OCI-LY7 (cell line): ENCODE measurements around the gene USP31. TPM values are rescaled to one million over a fixed set of nuclear protein-coding genes. Genes with fewer than 3 reads are reported as not detected.

Experiments used
- BruUV-seq: library from RNA; stranded (reverse); fragments of 400-500 nt; replicated peaks from 2 replicates; lab custom pipeline; 2021; lab: Mats Ljungman, UMichigan
- CTCF ChIA-PET: fragments of 300-600 bp; sonication (Branson Sonifier 250); formaldehyde crosslinking; loops from one replicate; lab custom pipeline; 2022; ENCODE audit warnings: antibody characterized with exemption; ENCODE audit not compliant: unreplicated experiment; lab: Charles Lee
- POLR2A ChIA-PET: fragments of 300-600 bp; sonication (Branson Sonifier 250); formaldehyde crosslinking; loops from one replicate; lab custom pipeline; 2022; ENCODE audit warnings: antibody characterized with exemption; lab: Charles Lee
- DNase-seq: peaks from one replicate; pipeline ENCODE4 v3.0.0-alpha.2; 2015; ENCODE audit warnings: low spot score
- H2AFZ ChIP-seq: fragments of 200-600 bp; sonication (generic), shearing (Covaris generic); 2 replicates; pipeline ENCODE4 v1.6.1; 2014; ENCODE audit warnings: mild to moderate bottlenecking, antibody characterized with exemption, low read length, moderate library complexity
- H3K27ac ChIP-seq: fragments of 200-600 bp; sonication (generic); 2 replicates; pipeline ENCODE4 v1.5.1; 2014; ENCODE audit warnings: mixed run types, low read depth, mild to moderate bottlenecking, moderate library complexity, low read length, inconsistent platforms; ENCODE audit not compliant: poor library complexity, severe bottlenecking
- H3K36me3 ChIP-seq: fragments of 200-600 bp; sonication (generic); 2 replicates; pipeline ENCODE4 v1.6.1; 2014; ENCODE audit warnings: mild to moderate bottlenecking, antibody characterized with exemption, low read length, moderate library complexity, mixed read lengths; ENCODE audit not compliant: insufficient read depth
- H3K4me1 ChIP-seq: fragments of 200-600 bp; sonication (generic); 2 replicates; pipeline ENCODE4 v1.5.1; 2014; ENCODE audit warnings: mild to moderate bottlenecking, low read length; ENCODE audit not compliant: insufficient read depth, poor library complexity, severe bottlenecking
- H3K4me2 ChIP-seq: fragments of 200-600 bp; sonication (generic); 2 replicates; pipeline ENCODE4 v1.6.1; 2014; ENCODE audit warnings: mild to moderate bottlenecking, low read length
- H3K4me3 ChIP-seq: fragments of 200-600 bp; sonication (generic); 2 replicates; pipeline ENCODE4 v1.5.1; 2014; ENCODE audit warnings: mild to moderate bottlenecking, low read depth, low read length; ENCODE audit not compliant: poor library complexity, severe bottlenecking
- H3K79me2 ChIP-seq: fragments of 200-600 bp; sonication (generic); 2 replicates; pipeline ENCODE4 v1.6.1; 2016; ENCODE audit warnings: low read depth, mild to moderate bottlenecking, low read length, moderate library complexity, mixed read lengths; ENCODE audit not compliant: insufficient read depth
- H3K9me2 ChIP-seq: fragments of 200-600 bp; sonication (generic); 2 replicates; pipeline ENCODE4 v1.6.1; 2016; ENCODE audit warnings: mild to moderate bottlenecking, low read length, mixed read lengths; ENCODE audit not compliant: insufficient read depth
- H3K9me3 ChIP-seq: fragments of 200-600 bp; sonication (generic); 2 replicates; pipeline ENCODE4 v1.6.1; 2014; ENCODE audit warnings: mild to moderate bottlenecking, mixed run types, low read length, mixed read lengths
- H4K20me1 ChIP-seq: fragments of 200-600 bp; sonication (generic); 2 replicates; pipeline ENCODE4 v1.6.1; 2014; ENCODE audit warnings: mild to moderate bottlenecking, antibody characterized with exemption, low read length, moderate library complexity, mixed read lengths; ENCODE audit not compliant: insufficient read depth
- CTCF ChIP-seq: fragments of 200-600 bp; sonication (generic); conservative IDR thresholded peaks from 2 replicates; pipeline ENCODE4 v1.5.1; 2014; ENCODE audit warnings: mild to moderate bottlenecking, antibody characterized with exemption, low read length, moderate library complexity, mixed read lengths
- EZH2phosphoT487 ChIP-seq: fragments of 200-600 bp; sonication (generic); IDR thresholded peaks from 2 replicates; pipeline ENCODE4 v1.6.1; 2018; ENCODE audit warnings: low read depth, borderline replicate concordance, mild to moderate bottlenecking, mixed run types, antibody characterized with exemption, low read length, moderate library complexity, mixed read lengths
- intact Hi-C: fragments of 100-400 bp; cut with micrococcal nuclease; formaldehyde crosslinking; loops from one replicate; pipeline ENCODE4 v1.10.0; 2022; ENCODE audit not compliant: unreplicated experiment
- total RNA-seq, 2 experiments: library from RNA; depleted of rRNA in 1 of 2; stranded (reverse); fragments of >200 nt in 1 of 2; shearing (Covaris generic) in 1 of 2; gene quantifications; 2 replicates each; pipeline ENCODE4 v1.2.3, GENCODE V29; 2014 to 2022

Gene USP31
- total RNA-seq, 2 experiments from 2014 or later = 9.0 to 12.2 TPM

- H3K9me3 ChIP-seq = 0 out of 2 replicates have a peak, but pooled peaks cover 4% of the 10 kb centered on the region
- intact Hi-C loops = loop anchor here (10.0 kb wide), 1 partner anchor 57 kb away; no protein-coding TSS in a partner anchor
- ChIA-PET CTCF (no interaction called here), POLR2A (interaction anchor here (0.5 to 0.7 kb wide), 2 partner anchors 71 to 192 kb away, joined by 3 to 4 read pairs; no protein-coding TSS in a partner anchor)
- H3K79me2 ChIP-seq = peaks cover 25% of the 10 kb centered on the region; the same call in 1 of the 2 replicates
- TF ChIP-seq EZH2phosphoT487 (no peak), CTCF (no peak)
- H3K9me2 ChIP-seq = no peaks in the 10 kb centered on the region
- H3K4me1 ChIP-seq = peaks cover 5% of the 10 kb centered on the region
- peaks cover 14% of the 10 kb centered on the region; the same call in 1 of the 2 replicates for H4K20me1 ChIP-seq
- no peak overlapping the region for H3K27ac ChIP-seq
- no TSS peak for BruUV-seq
- no peak overlapping the region for H3K4me3 ChIP-seq
- no peak overlapping the region for H3K4me2 ChIP-seq
- no peaks in the 10 kb centered on the region for H3K36me3 ChIP-seq
- no peak overlapping the region for H2AFZ ChIP-seq
- no peak for DNase-seq
These were observed 7.1 kb downstream of the USP31 start for GRCh38 chr16:23141959-23142740.

GRCh38 chr16:23141500-23141899 is 7.8 kb downstream of the USP31 start:
- Histone ChIP-seq H3K9me3 (0 out of 2 replicates have a peak, but pooled peaks cover 4% of the 10 kb centered on the region), H3K9me2 (no peaks in the 10 kb centered on the region), H3K27ac (no peak overlapping the region), H3K4me2 (no peak overlapping the region), H2AFZ (no peak overlapping the region), H3K4me3 (no peak overlapping the region), H3K79me2 (peaks cover 25% of the 10 kb centered on the region), H3K36me3 (no peaks in the 10 kb centered on the region), H4K20me1 (peaks cover 14% of the 10 kb centered on the region; the same call in 1 of the 2 replicates), H3K4me1 (no peaks in the 10 kb centered on the region)
- BruUV-seq = no TSS peak
- intact Hi-C loops = loop anchor here (10.0 kb wide), 1 partner anchor 57 kb away; no protein-coding TSS in a partner anchor
- CTCF ChIA-PET = no interaction called here
- POLR2A ChIA-PET = no interaction called here
- TF ChIP-seq CTCF (no peak), EZH2phosphoT487 (no peak)
- DNase-seq = no peak

- CTCF ChIA-PET = no interaction called here
- Histone ChIP-seq H3K9me3 (peaks cover 5% of the 10 kb centered on the region; the same call in 1 of the 2 replicates), H3K4me1 (no peaks in the 10 kb centered on the region), H4K20me1 (peaks cover 14% of the 10 kb centered on the region; the same call in 1 of the 2 replicates), H3K36me3 (no peaks in the 10 kb centered on the region), H2AFZ (no peak overlapping the region), H3K27ac (no peak overlapping the region), H3K4me3 (no peak overlapping the region), H3K4me2 (no peak overlapping the region), H3K9me2 (no peaks in the 10 kb centered on the region), H3K79me2 (peaks cover 23% of the 10 kb centered on the region)
- intact Hi-C loops = loop anchor here (10.0 kb wide), 1 partner anchor 56 kb away; no protein-coding TSS in a partner anchor
- no peak for TF ChIP-seq EZH2phosphoT487
- no peak for TF ChIP-seq CTCF
- no peak for DNase-seq
- BruUV-seq = no TSS peak
- POLR2A ChIA-PET = no interaction called here
These were observed 8.2 kb downstream of the USP31 start for GRCh38 chr16:23141033-23141432.
